Limb (tissue), 2 donors: ENCODE measurements around the gene PHF19.

Experiments used
- DNase-seq, 2 donors: peaks; one replicate each; pipeline ENCODE4 v3.0.0-alpha.2; 2016; ENCODE audit errors: extremely low spot score in 2 of 2

PHF19 gene

GRCh38 chr9:120873512-120873911 lies 3.5 kb downstream of the PHF19 start:
- no peak for DNase-seq

GRCh38 chr9:120872791-120873502 lies 4.0 kb downstream of the PHF19 start:
- DNase-seq, result no peak

GRCh38 chr9:120870206-120870605 lies 6.8 kb downstream of the PHF19 start:
- DNase-seq, result peak in 1 of 2 donors; percentile 35

GRCh38 chr9:120869726-120870125 lies 7.3 kb downstream of the PHF19 start:
- DNase-seq, result peak in 1 of 2 donors; percentile 30

GRCh38 chr9:120869360-120869687 lies 7.7 kb downstream of the PHF19 start:
- no peak for DNase-seq

- peak; percentile 87 to 98 for DNase-seq
Observed at GRCh38 chr9:120868676-120869359, 8.2 kb downstream of the PHF19 start.

- no peak for DNase-seq
Observed at GRCh38 chr9:120868339-120868675, 8.7 kb downstream of the PHF19 start.

GRCh38 chr9:120867676-120868338 lies 9.2 kb downstream of the PHF19 start:
- DNase-seq, result peak in 1 of 2 donors; percentile 35

GRCh38 chr9:120866651-120867050 lies 10.3 kb downstream of the PHF19 start:
- DNase-seq, result no peak

- DNase-seq, result no peak
Observed at GRCh38 chr9:120865809-120866208, 11.2 kb downstream of the PHF19 start.

- no peak for DNase-seq
Observed at GRCh38 chr9:120865176-120865575, 11.8 kb downstream of the PHF19 start.

GRCh38 chr9:120864719-120865118 lies 12.3 kb downstream of the PHF19 start:
- no peak for DNase-seq

GRCh38 chr9:120863833-120864232 lies 13.2 kb downstream of the PHF19 start:
- no peak for DNase-seq

GRCh38 chr9:120862452-120862851 lies 14.5 kb downstream of the PHF19 start:
- DNase-seq, result no peak

GRCh38 chr9:120861935-120862334 lies 15.1 kb downstream of the PHF19 start:
- DNase-seq, result no peak

GRCh38 chr9:120860083-120860482 lies 16.9 kb downstream of the PHF19 start:
- DNase-seq, result no peak

- no peak for DNase-seq
Observed at GRCh38 chr9:120859361-120859760, 17.6 kb downstream of the PHF19 start.

GRCh38 chr9:120857902-120858301 lies 19.1 kb downstream of the PHF19 start:
- no peak for DNase-seq

- no peak for DNase-seq
Observed at GRCh38 chr9:120857481-120857880, 19.5 kb downstream of the PHF19 start.

- no peak for DNase-seq
Observed at GRCh38 chr9:120856700-120857099, 20.3 kb downstream of the PHF19 start.

- DNase-seq, result no peak
Observed at GRCh38 chr9:120855827-120856670, 20.9 kb downstream of the PHF19 start.
